Measurements from ENCODE around the gene CCNYL1.
A peak's percentile ranks its signal among the peaks of the same experiment; 100 is the strongest.

The CCNYL1 gene

GRCh38 chr2:207763303-207763917 lies 52.0 kb downstream of the CCNYL1 start:
- TF ChIP-seq CTCF (IDR thresholded peaks at IDR 0.05): no peak
- no peak for TF ChIP-seq ZFX (IDR thresholded peaks at IDR 0.05; ENCODE audit: borderline replicate concordance)
- no peak overlapping the region for H3K27ac ChIP-seq

GRCh38 chr2:207764096-207764630 lies 52.7 kb downstream of the CCNYL1 start:
- no peak overlapping the region for H3K27ac ChIP-seq
- TF ChIP-seq ZFX (IDR thresholded peaks at IDR 0.05; ENCODE audit: borderline replicate concordance): no peak

- TF ChIP-seq CTCF (IDR thresholded peaks at IDR 0.05) (no peak), ZFX (IDR thresholded peaks at IDR 0.05; ENCODE audit: borderline replicate concordance) (no peak)
- peak overlapping the region; percentile 95 for H3K27ac ChIP-seq
These were observed 54.1 kb downstream of the CCNYL1 start for GRCh38 chr2:207765547-207765946.

GRCh38 chr2:207766041-207766551 lies 54.7 kb downstream of the CCNYL1 start:
- H3K27ac ChIP-seq: peak overlapping the region; percentile 95
- no peak for TF ChIP-seq ZFX (IDR thresholded peaks at IDR 0.05; ENCODE audit: borderline replicate concordance)

- peak overlapping the region; percentile 95 for H3K27ac ChIP-seq
These were observed 55.4 kb downstream of the CCNYL1 start for GRCh38 chr2:207766697-207767460.

GRCh38 chr2:207767461-207768167 lies 56.2 kb downstream of the CCNYL1 start:
- peak overlapping the region; percentile 95 for H3K27ac ChIP-seq
- TF ChIP-seq ZFX (IDR thresholded peaks at IDR 0.05; ENCODE audit: borderline replicate concordance) (no peak), CTCF (IDR thresholded peaks at IDR 0.05) (peak; percentile 43)

More at GRCh38 chr2:207766697-207767460, 55.4 kb downstream of the CCNYL1 start:
- TF ChIP-seq CTCF (IDR thresholded peaks at IDR 0.05): no peak
- TF ChIP-seq ZFX (IDR thresholded peaks at IDR 0.05; ENCODE audit: borderline replicate concordance): no peak

GRCh38 chr2:207768168-207768865 lies 56.9 kb downstream of the CCNYL1 start:
- no peak for TF ChIP-seq ZFX (IDR thresholded peaks at IDR 0.05; ENCODE audit: borderline replicate concordance)
- no peak; the same call in 1 of the 2 replicates for TF ChIP-seq CTCF (IDR thresholded peaks at IDR 0.05)
- peak overlapping the region; percentile 95 for H3K27ac ChIP-seq

Data from 22Rv1 (cell line).